K562 (cell line): Measurements from ENCODE around the gene MTHFR. TPM values are rescaled to one million over a fixed set of nuclear protein-coding genes. Genes with fewer than 3 reads are reported as not detected.

ENCODE experiments used
- ATF1 ChIP-seq, 2 experiments: fragments of 450-650 bp in 1 of 2; IDR thresholded peaks; 2 replicates each; pipeline ENCODE4 v1.6.1; 2016; ENCODE audit warnings: missing compliant biosample characterization in 1 of 2, missing genetic modification characterization in 1 of 2
- CBX8 ChIP-seq: fragments of 200-600 bp; sonication (generic); IDR thresholded peaks from 2 replicates; pipeline ENCODE4 v1.6.1; 2012; ENCODE audit warnings: borderline replicate concordance, mixed run types, low read depth, mild to moderate bottlenecking, moderate library complexity, mixed read lengths, low read length, control low read depth, inconsistent platforms; ENCODE audit not compliant: poor library complexity, severe bottlenecking; ENCODE audit errors: extremely low read depth
- CTCFL ChIP-seq: IDR thresholded peaks from 2 replicates; pipeline ENCODE4 v1.6.1; 2011; ENCODE audit warnings: borderline replicate concordance, low read depth, mild to moderate bottlenecking, moderate library complexity, low read length; ENCODE audit not compliant: insufficient read depth, poor library complexity, severe bottlenecking
- ERF ChIP-seq: fragments of 450-650 bp; formaldehyde crosslinking; IDR thresholded peaks from 2 replicates; pipeline ENCODE4 v1.4.0; 2020; ENCODE audit warnings: mild to moderate bottlenecking, mixed read lengths
- HMGN3 ChIP-seq: IDR thresholded peaks from 2 replicates; pipeline ENCODE4 v1.6.1; 2011; ENCODE audit warnings: borderline replicate concordance, low read depth, mild to moderate bottlenecking, mixed read lengths, low read length; ENCODE audit not compliant: insufficient read length; ENCODE audit errors: extremely low read depth
- ID3 ChIP-seq, 2 experiments: fragments of 250-450 bp in 1 of 2; fragments of 450-650 bp in 1 of 2; sonication (Bioruptor Pico) in 1 of 2; IDR thresholded peaks; 2 replicates each; pipeline versions ENCODE4 v1.6.1 to v1.8.0; 2016 to 2021; ENCODE audit warnings: mild to moderate bottlenecking in 2 of 2, moderate library complexity in 2 of 2, missing compliant biosample characterization in 1 of 2, missing genetic modification characterization in 1 of 2
- NFE2 ChIP-seq: IDR thresholded peaks from 2 replicates; pipeline ENCODE4 v1.6.1; 2014; ENCODE audit warnings: antibody characterized with exemption, low read depth
- NR2C1 ChIP-seq, 2 experiments: fragments of 450-650 bp; IDR thresholded peaks; 2 replicates each; pipeline ENCODE4 v1.6.1; 2017; ENCODE audit warnings: mild to moderate bottlenecking in 2 of 2, antibody characterized with exemption in 1 of 2, inconsistent platforms in 1 of 2, missing compliant biosample characterization in 1 of 2, missing genetic modification characterization in 1 of 2
- POLR3A ChIP-seq: IDR thresholded peaks from 2 replicates; pipeline ENCODE4 v1.6.1; 2011; ENCODE audit warnings: borderline replicate concordance, mild to moderate bottlenecking, moderate library complexity; ENCODE audit not compliant: insufficient read length, insufficient read depth; ENCODE audit errors: extremely low read depth
- SMAD4 ChIP-seq: fragments of 250-450 bp; sonication (Bioruptor Pico); conservative IDR thresholded peaks from 2 replicates; pipeline ENCODE4 v1.8.0; 2021; ENCODE audit warnings: inconsistent platforms, mild to moderate bottlenecking, moderate library complexity
- STAG1 ChIP-seq: sonication (generic); formaldehyde crosslinking; IDR thresholded peaks from 2 replicates; pipeline ENCODE4 v1.5.0; 2020; ENCODE audit warnings: missing genetic modification reagents, borderline replicate concordance
- TEAD4 ChIP-seq, 2 experiments: sonication (generic) in 1 of 2; formaldehyde crosslinking in 1 of 2; IDR thresholded peaks; 2 replicates each; pipeline versions ENCODE4 v1.6.1 to v1.8.0; 2012 to 2022; ENCODE audit warnings: borderline replicate concordance in 1 of 2, inconsistent platforms in 1 of 2, low read length in 1 of 2, mild to moderate bottlenecking in 1 of 2, missing genetic modification reagents in 1 of 2
- TFAM ChIP-seq: fragments of 250-450 bp; sonication (Bioruptor Pico); conservative IDR thresholded peaks from 2 replicates; pipeline ENCODE4 v1.5.0; 2021; ENCODE audit warnings: mild to moderate bottlenecking, moderate library complexity
- USF1 ChIP-seq: sonication (generic); formaldehyde crosslinking; IDR thresholded peaks from 2 replicates; pipeline ENCODE4 v1.9.0; 2022; ENCODE audit warnings: mild to moderate bottlenecking, missing genetic modification reagents
- ZNF121 ChIP-seq: sonication (generic); formaldehyde crosslinking; conservative IDR thresholded peaks from 2 replicates; pipeline ENCODE4 v1.8.0; 2022; ENCODE audit warnings: missing genetic modification reagents
- ZNF280A ChIP-seq: fragments of 450-650 bp; IDR thresholded peaks from 2 replicates; pipeline ENCODE4 v1.6.1; 2018; ENCODE audit warnings: mild to moderate bottlenecking, low read depth; ENCODE audit not compliant: partially characterized antibody
- ZNF589 ChIP-seq: fragments of 200-800 bp; sonication (Bioruptor generic); IDR thresholded peaks from 2 replicates; pipeline ENCODE4 v1.6.1; 2016; ENCODE audit warnings: low read depth, missing genetic modification characterization, missing compliant biosample characterization
- ZNF766 ChIP-seq: fragments of 200-800 bp; sonication (Bioruptor generic); conservative IDR thresholded peaks from 2 replicates; pipeline ENCODE4 v1.6.1; 2016; ENCODE audit warnings: missing genetic modification characterization, missing compliant biosample characterization
- ZNF79 ChIP-seq: fragments of 250-450 bp; sonication (Bioruptor Pico); IDR thresholded peaks from 2 replicates; pipeline ENCODE4 v1.4.0; 2020; ENCODE audit warnings: low read depth, mild to moderate bottlenecking, moderate library complexity
- polyA plus RNA-seq, 8 experiments: library from polyadenylated mRNA; depleted of rRNA in 4 of 8; stranded (reverse) in 5 of 8; unstranded in 3 of 8; fragments of >200 nt; fragmentation: Nextera tagmentation in 2 of 8; fragmentation: Illumina TruSeq in 1 of 8; extraction: Ambion mirVana in 2 of 8; extraction: Trizol in 1 of 8; gene quantifications; 2 replicates each; pipeline versions ENCODE4 v1.2.1 to v1.2.3, GENCODE V29; 2011 to 2014; ENCODE audit warnings: inconsistent platforms in 1 of 8, missing spikeins in 1 of 8
- total RNA-seq, 7 experiments: library from RNA; depleted of rRNA in 6 of 7; stranded (reverse); fragments of >200 nt in 6 of 7; fragmentation: Illumina TruSeq in 2 of 7; extraction: Trizol in 2 of 7; gene quantifications; 2 replicates each; pipeline versions ENCODE4 v1.2.1 to v1.2.3, GENCODE V29; 2011 to 2021; ENCODE audit warnings: low replicate concordance in 1 of 7

MTHFR gene
- total and polyA plus RNA-seq, 9 of the 15 experiments (the other 6 are each of a cell fraction or from before 2014, with no cell fraction given), result 5.0 to 104 (median 62.6) TPM

- TF ChIP-seq ZNF589 (CRISPR knock-in tag) (no peak), ERF (CRISPR knock-in tag) (no peak), USF1 (CRISPR knock-in tag) (0 out of 2 replicates have a peak, but pooled peaks have one; percentile 8), TEAD4 (IDR thresholded peaks at IDR 0.05; ENCODE audit: low read length) (no peak), TEAD4 (CRISPR knock-in tag; IDR thresholded peaks at IDR 0.05; ENCODE audit: borderline replicate concordance) (no peak), TFAM (CRISPR knock-in tag) (no peak), HMGN3 (peak; percentile 27), STAG1 (CRISPR knock-in tag) (peak; percentile 11; the same call in 1 of the 2 replicates), POLR3A (no peak), ZNF121 (CRISPR knock-in tag) (no peak), NR2C1 (IDR thresholded peaks at IDR 0.05) (no peak), NR2C1 (tag; IDR thresholded peaks at IDR 0.05) (no peak), ATF1 (CRISPR knock-in tag; IDR thresholded peaks at IDR 0.05) (no peak), ATF1 (tag; IDR thresholded peaks at IDR 0.05) (no peak), ZNF766 (CRISPR knock-in tag) (no peak), ID3 (CRISPR knock-in tag; IDR thresholded peaks at IDR 0.05) (no peak), ID3 (tag; IDR thresholded peaks at IDR 0.05) (0 out of 2 replicates have a peak, but pooled peaks have one; percentile 26), SMAD4 (no peak), CBX8 (no peak), ZNF280A (no peak), NFE2 (no peak), ZNF79 (no peak), CTCFL (no peak)
Measured at GRCh38 chr1:11748294-11749202, 57.2 kb downstream of the MTHFR start (continued).
